Stimulated activated CD4-positive, alpha-beta T cell treated with anti-CD3 and anti-CD28 coated beads, Interleukin-1b, Interleukin-23, amount 100 ng/mL, for 24 hours (primary cell): Measurements from ENCODE around the gene S1PR1.
A peak's percentile ranks its signal among the peaks of the same experiment; 100 is the strongest.
"Not testable (repeated sequence)": the region's sequence is repeated elsewhere in the genome, so short reads cannot be mapped to it uniquely, and the experiment has no call there.

Experiments
- DNase-seq, 4 experiments: peaks; one replicate each; pipeline ENCODE4 v3.0.0-alpha.2; 2020; ENCODE audit warnings: low read depth in 4 of 4, low spot score in 1 of 4

Gene S1PR1

DNA sequence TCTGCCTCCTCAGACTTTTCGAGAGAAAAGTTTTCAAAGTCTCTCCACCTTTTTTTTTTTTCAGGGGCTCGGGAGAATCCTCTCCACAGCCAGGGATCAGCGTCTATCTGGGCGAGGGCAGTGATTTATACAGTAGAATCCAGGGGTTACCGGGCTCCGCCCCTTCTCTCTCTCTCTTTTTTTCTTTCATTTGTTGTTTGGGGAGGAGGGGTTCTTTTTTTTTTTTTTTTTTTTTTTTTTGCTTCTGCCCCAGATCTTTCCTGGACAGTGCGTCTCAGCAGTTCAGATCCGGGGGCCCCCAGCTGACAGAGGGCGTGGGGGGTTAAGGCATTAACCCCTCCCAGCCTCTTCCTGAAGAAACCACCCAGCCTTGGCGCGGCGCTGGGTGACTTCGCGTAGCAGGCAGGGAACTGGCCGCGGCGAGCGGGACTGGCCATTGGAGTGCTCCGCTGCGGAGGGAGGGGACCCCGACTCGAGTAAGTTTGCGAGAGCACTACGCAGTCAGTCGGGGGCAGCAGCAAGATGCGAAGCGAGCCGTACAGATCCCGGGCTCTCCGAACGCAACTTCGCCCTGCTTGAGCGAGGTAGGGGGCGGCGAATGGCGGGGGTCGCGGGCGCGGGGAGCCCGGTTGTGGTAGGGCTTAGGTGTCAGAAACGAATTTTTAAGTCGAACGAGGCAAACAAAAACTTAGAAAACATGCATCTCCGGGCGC, at the start of gene S1PR1:
TSS of gene S1PR1 (plus strand) at position 504 of the 713 bp plus-strand sequence. CDS start 1,966 bp downstream, outside the sequence.
- peak; percentile 34 to 78 (median 60) for DNase-seq

DNA sequence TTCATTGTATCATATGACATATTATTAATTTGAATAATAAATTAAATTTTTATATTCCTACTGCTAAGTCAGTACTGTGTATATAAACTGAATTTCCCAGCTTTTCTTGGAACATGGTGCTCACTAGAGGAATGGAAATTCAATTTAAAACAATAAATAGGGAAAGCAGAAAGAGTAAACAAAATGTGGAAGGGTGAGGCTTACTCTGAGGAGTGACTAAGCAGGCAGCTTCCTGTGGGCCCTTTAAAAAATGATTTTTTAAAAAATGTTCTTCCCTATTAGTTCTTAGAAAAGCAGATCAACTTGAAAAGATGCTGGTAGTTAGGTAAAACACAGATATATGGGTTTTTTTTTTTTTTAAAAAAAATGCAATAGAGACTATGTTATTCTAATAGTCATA, 49.5 kb upstream of the S1PR1 start:
- DNase-seq = no peak

DNA sequence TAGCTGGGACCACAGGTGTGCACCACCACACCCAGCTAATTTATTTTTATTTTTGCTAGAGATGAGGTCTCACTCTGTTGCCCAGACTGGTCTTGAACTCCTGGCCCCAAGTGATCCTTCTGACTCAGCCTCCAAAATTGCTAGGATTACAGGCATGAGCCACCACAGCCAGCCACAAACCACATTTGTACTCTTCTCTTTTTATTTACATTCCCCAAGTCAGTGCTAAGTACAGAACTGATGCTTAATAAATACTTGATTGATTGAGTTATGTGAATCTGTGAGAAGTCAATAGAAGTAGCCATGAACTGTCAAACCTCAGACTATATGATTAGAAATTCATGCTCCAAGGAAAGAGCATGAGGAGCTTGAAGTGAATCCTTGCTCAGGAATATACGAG, 48.5 kb upstream of the S1PR1 start:
- DNase-seq = no peak

DNA sequence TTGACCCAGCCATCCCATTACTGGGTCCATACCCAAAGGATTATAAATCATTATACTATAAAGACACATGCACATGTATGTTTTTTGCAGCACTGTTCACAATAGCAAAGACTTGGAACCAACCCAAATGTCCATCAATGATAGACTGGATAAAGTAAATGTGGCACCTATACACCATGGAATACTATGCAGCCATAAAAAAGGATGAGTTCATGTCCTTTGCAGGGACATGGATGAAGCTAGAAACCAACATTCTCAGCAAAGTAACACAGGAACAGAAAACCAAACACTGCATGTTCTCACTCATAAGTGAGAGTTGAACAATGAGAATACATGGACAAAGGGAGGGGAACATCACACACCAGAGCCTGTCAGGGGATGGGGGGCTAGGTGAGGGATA, 47.9 kb upstream of the S1PR1 start:
- not testable (repeated sequence) for DNase-seq

DNA sequence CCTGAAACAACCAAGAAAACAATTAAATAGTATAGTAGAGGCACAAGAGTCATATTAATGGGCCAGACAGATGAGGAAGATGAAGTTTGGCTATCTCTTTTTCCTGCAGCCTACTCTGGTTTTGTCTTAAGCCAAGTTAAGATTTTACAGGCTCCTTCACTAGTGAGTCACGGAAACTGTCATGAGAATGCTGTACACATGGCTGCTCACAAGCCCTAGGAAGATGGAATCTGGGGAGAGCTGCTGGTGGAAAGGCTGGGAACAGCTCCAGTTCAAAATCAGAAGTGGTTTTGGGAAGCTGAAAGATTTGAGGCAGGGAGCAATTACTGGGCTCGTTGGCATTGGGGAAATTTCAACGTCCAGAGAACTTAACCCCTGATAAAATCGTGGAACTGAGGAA, 46.4 kb upstream of the S1PR1 start:
- DNase-seq = no peak

DNA sequence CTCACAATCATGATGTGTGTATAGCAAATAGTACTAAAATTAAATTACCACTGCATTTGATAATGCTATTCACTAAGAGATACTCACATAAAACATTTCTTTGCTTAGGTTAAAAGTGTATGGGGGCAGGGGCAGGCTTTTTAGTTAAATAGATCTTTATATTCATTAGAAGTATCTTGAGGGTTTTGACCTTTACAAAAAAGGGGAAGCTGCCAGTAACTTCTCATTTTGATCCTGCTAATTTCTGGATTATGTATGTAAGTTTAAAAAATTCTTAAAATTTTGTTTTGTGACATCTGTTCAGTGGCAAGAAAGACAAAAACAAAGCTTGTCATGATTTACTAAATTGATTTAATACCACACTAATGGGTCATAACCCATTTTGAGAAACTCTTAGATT, 45.8 kb upstream of the S1PR1 start:
- DNase-seq = no peak

DNA sequence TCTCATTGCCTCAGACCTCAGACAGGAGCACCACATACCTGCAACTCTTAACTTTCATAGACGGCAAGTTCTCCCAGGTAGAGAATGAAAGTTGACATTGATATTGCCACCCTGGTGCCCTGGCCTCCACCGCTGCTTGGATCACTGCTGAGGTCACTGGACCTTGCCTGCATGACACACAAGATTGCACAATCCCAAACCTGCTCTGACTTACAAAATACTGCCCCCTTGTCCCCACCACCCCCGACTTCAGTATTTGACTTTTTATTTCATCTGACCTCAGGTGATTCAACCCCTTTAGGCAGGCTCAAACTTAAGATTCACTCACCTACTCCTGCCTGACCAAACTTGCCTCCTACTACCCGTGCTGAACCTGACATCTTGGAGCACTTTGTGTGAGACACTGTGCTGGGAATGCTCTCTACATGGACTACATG, 43.1 kb upstream of the S1PR1 start:
- DNase-seq = no peak

DNA sequence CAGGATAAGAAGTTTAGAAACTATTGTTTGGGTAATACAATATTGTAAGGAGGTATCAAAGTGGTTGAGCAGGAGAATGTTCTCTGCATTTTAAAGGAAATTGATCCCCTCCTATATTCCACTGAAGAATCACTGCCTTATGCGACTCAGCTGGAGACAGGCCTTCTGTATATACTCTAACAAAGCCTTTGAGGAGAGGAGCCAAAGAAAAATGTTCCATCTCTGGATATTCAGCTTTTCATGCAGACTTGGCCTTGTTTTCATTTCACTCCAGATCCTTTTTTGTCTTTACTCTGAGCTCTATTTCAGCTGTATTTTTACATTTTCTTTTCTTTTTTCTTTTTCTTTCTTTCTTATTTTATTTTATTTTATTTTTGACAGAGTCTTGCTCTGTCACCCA, 42.1 kb upstream of the S1PR1 start:
- no peak for DNase-seq

DNA sequence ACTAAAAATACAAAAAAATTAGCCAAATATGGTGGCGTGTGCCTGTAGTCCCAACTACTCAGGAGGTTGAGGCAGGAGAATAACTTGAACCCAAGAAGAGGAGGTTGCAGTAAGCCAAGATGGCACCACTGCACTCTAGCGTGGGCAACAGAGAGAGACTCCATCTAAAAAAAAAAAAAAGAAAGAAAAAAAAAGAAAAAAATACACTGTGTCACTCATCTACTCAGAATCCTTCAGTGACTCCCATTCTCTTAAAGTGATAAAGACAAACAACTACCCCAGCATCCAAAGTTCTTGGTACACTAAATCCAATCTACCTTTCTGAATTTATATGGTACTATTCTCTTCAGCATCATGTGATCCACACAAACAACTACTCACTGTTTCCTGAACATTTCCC, 40.2 kb upstream of the S1PR1 start:
- DNase-seq = no peak

DNA sequence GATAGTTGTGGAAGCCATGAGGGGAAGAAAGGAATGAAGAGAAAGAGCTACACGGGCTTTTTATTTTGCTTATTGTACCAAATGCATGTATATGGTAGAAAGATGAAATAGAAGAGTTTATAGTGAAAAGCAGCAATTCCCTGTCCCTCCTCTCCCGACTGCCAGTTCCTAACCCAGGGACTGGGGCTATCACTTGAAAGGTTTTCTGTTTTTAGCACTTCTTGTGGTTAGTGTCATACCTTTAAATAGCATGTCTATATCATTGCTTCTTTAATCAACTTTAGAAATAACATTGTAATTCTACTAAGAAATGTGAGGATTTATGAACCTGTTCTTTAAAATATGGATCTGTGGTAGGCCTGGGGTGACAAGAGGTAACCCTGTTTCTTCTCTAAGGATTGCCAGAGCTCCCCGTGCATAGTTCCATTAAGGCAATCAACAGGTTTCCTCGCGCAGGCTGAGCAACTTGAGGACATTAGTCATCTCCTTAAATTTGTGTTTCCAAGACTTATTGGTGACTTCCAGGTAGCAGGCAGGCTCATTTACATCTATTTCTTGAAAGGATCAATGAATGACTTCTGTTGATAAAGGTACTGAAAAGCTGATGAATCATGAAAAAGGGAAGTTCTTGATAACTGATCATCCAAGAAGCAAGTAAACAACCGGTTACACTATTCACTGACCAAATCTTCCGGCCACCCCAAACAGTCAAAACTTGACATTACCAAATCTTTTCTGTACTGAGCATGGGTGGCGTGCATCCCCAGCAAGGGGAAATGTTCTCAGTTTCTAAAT, 37.8 kb upstream of the S1PR1 start:
- peak in 1 of 4 experiments; percentile 37 for DNase-seq

DNA sequence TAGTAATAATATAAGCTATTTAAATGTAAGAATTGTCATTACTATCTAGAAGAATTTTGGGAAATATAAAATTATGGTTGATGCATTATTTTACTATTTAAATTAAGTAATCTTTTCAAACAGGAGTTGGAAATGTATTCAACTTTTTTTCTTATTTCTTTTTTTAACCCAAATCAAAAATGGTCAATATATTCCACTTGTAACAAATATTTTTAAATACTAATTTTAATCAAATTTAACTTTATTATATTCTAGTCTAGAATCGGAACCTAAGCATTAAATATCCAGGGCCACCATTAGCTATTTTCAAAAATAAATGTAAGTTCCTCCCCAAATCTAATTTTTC, 37.2 kb upstream of the S1PR1 start:
- DNase-seq = no peak

DNA sequence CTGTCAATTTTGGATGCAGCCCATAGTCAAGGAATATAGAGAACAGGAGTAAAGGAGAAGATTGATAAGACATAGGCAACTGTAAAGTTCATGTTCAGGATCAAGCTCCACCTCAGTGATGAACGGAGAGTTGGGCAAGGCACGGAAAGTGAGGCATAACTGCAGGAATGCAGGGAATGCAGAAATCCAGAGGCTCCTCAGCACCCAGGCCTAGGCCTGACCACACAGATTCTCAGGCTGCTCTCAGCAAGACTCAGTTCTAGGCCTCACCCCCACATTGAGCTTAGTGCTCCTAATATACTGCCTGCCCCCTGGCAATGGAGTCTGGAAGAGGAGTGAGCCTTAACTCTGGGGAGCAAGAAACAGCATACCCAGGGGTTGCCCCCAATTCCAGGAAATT, 36.3 kb upstream of the S1PR1 start:
- no peak for DNase-seq

DNA sequence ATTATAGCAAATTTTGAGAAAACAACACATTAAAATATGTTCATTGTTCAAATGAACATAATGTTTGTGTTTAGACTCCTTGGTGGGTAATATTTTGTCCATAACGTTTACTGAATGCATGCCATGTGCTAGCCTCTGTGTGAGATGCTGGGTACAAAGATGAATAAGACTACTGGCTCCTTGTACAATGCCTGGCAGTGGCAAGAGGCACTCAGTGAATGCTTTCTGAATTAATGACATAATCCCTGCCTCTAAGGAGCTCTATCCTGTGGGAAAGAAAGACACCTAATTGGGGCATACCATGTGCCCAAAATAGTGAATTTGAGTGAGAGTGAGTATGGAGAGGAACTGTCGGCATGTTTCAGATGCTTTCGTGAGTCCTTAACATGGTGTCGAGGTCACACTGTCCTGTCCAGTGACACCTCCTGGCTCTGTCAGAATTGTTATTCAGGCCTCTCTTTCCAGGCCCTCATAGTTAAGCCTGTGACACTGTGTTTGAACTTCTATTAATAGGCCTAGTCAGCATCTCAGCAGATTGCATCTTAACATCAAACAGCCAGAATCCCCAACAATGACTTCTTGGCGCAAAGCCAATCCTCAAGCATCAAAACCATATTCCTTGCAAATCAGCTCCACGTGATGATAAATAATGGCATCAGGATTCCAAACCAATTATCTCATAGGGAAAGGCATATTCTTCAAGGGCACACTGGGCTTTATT, 32.8 kb upstream of the S1PR1 start:
- no peak for DNase-seq

DNA sequence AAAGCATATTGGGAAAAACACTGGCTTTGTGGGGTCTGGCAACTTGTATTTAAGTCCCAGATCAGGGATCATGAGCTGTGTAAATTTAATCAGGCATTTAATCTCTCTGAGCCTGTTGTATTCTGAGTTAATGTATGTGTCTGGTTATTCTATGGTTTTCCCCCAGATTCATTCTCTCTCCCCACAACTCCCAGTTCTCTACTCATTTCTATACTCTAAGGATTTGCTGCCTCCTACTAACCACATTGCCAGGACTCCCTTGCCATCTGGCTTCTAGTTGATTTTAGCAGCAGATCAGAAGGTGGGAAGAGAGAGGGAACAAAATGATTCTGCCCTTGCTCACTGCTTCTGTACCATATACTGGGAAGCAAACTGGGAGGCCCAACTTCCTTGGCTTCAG, 31.4 kb upstream of the S1PR1 start:
- no peak for DNase-seq

DNA sequence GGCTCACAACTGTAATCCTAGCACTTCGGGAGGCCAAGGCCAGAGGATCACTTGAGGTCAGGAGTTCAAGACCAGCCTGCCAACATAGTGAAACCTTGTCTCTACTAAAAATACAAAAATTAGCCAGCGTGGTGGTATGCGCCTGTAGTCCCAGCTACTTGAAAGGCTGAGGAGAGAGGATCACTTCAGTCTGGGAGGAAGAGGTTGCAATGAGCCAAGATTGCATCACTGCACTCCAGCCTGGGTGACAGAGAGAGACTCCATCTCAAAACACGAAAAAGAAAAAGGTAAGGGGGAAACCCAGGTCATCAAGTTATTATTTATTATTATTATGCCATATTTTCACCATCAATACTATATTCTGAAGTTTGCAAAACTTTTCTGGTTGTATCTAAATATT, 30.7 kb upstream of the S1PR1 start:
- DNase-seq = not testable (repeated sequence)

DNA sequence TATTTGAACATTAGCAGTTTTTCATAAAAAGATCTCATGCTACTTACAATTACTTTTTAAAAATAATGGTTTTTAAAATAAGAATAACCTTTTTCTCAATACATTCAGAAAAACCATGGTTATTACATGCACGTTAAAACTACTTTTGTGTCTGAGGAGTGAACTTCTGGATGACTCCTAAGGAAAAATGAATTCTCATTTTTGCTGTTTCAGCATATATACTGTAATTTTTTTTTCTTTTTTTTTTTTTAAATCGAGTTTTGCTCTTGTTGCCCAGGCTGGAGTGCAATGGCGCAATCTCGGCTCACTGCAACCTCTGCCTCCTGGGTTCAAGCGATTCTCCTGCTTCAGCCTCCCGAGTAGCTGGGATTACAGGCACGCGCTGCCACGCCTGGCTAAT, 29.5 kb upstream of the S1PR1 start:
- DNase-seq = not testable (repeated sequence)

DNA sequence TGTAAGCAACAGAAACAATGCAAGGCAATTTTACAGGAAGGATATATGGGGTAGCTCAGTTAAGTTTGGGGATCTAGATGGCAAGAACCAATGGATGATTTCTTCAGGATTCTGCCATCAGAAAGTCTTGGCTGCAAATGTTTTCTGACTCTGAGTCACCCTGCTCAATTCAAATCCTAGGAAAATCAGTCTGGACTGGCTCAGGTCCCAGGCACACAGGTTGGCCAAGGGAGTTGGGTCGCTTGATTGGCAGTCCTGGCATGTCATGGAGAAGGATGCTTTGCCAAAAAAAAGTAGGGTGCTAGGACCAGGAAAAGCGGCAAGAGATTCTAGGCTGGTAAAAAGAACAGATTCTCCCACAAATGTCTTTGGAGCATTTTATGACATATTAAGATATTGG, 28.9 kb upstream of the S1PR1 start:
- DNase-seq = no peak

DNA sequence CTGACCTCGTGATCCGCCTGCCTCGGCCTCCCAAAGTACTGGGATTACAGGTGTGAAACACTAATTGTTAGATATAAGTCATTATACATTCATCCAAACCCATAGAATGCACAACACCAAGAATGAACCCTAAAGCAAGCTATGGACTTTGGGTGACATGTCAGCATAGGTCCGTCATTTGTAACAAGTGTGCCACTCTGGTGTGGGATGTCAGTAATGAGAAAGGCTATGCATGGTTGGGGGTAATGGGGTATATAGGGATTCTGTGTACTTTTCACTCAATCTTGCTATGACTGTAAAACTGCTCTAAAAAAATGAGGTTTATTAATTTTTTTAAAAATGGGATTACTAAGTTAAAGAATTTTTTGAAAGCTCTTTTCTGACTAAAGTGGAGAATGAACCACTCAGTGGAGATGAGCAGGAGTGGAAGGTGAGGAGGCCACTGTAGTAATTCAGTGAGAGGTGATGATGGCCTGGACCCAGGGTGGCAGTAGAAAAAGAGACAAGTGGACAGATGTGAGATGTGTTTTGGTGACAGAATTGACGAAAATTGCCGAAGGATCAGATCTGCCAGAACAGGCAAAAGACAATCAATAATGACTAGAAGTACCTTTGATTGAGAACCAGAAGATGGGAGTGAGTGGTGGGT, 21.3 kb upstream of the S1PR1 start:
- no peak for DNase-seq

DNA sequence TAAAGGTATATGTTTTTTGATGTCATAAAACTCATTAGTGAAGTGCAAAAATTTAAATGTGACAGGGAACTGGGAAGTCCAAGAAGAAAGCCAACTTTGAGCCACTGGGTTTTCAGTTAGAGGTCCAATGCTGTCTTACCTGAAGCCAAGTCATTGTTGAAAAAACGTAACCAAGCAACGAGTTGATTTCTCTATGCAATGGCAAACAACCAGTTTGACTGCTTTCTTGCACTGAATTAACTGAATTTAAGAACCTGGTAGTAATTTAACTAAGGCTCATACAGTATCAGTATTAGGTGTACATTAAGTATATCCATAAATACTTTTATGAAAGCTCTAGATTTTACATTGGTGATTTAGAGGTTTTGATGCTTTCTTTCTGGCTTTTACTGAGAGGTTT, 20.2 kb upstream of the S1PR1 start:
- DNase-seq = no peak

DNA sequence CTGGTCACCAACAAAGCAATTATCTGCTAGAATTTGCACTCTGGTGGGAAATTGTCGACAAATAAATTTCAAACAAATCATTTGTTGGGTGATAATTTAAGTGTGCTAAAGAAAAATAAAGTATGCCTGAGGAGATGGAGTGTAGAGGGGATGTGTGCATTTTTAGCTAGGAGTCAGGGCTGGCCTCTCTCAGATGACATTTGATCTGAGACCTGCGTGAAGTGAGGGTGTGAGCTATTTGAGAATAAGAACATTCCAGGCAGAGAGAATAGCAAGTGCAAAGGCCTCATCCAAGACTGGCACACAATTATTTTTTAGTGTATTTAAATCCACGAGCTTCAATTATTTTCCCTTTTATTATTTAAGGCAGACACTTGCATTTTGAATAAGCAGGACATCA, 19.7 kb upstream of the S1PR1 start:
- no peak for DNase-seq

DNA sequence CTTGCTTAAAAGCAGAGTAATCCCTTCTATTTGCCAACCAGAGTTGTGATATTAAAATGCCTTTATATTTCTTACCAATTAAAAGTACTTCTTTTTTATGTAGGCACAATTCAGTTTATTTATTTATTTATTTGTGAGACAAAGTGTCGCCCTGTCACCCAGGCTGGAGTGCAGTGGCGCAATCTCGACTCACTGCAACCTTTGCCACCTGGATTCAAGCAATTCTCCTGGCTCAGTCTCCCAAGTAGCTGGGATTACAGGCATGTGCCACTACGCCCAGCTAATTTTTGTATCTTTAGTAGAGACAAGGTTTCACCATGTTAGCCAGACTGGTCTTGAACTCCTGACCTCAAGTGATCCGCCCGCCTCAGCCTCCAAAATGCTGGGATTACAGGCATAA, 17.9 kb upstream of the S1PR1 start:
- DNase-seq = not testable (repeated sequence)
